ENCODE measurements around the gene NTSR2.

The NTSR2 gene

DNA sequence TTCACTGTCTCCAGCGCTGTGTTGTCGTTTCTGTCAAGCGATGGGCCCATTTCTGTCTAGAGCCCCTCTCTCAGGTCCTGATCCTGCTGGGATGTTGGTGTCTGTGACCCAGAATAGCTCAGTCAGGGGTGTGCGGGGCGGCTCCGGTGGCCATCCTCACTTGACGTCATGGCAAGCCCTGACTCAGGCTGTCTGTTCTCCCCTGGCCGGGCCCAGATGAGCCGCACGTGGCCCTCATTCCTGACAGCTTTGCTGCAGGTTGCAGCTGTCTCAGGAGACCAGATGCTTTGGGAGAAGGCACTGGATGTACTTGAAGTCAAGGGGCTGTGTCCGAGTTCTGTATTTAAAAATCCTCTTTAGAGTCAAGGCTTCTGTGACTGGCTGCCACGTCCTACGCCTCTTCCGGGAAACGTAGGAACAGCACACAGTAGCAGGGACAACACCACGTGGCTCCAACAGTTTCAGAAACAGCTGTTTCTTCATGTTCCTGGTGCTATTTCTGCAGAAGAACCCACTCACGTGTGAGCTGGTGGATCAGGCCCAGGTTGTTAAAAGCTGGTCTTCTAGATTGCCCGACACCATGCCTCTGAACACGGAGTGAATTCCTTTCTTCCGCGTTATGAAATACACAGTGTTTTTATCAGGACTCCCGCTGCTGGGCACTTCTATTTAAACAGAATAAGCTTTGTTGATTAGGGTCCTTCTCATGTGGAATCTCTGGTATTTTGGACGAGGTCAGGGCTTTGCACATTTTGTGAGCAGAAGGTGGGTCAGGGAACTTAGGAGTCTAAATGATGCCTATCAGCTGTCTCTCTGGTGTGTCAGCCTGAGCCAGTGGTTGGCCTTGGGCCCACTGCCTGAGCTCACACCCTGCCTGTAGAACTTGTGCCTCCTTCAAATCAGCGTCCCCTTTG is 28.3 kb upstream of the NTSR2 start:
- no peak overlapping the region for H3K27ac ChIP-seq
- TF ChIP-seq, protein P1, sequence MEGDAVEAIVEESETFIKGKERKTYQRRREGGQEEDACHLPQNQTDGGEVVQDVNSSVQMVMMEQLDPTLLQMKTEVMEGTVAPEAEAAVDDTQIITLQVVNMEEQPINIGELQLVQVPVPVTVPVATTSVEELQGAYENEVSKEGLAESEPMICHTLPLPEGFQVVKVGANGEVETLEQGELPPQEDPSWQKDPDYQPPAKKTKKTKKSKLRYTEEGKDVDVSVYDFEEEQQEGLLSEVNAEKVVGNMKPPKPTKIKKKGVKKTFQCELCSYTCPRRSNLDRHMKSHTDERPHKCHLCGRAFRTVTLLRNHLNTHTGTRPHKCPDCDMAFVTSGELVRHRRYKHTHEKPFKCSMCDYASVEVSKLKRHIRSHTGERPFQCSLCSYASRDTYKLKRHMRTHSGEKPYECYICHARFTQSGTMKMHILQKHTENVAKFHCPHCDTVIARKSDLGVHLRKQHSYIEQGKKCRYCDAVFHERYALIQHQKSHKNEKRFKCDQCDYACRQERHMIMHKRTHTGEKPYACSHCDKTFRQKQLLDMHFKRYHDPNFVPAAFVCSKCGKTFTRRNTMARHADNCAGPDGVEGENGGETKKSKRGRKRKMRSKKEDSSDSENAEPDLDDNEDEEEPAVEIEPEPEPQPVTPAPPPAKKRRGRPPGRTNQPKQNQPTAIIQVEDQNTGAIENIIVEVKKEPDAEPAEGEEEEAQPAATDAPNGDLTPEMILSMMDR (conservative IDR thresholded peaks at IDR 0.05): no peak

DNA sequence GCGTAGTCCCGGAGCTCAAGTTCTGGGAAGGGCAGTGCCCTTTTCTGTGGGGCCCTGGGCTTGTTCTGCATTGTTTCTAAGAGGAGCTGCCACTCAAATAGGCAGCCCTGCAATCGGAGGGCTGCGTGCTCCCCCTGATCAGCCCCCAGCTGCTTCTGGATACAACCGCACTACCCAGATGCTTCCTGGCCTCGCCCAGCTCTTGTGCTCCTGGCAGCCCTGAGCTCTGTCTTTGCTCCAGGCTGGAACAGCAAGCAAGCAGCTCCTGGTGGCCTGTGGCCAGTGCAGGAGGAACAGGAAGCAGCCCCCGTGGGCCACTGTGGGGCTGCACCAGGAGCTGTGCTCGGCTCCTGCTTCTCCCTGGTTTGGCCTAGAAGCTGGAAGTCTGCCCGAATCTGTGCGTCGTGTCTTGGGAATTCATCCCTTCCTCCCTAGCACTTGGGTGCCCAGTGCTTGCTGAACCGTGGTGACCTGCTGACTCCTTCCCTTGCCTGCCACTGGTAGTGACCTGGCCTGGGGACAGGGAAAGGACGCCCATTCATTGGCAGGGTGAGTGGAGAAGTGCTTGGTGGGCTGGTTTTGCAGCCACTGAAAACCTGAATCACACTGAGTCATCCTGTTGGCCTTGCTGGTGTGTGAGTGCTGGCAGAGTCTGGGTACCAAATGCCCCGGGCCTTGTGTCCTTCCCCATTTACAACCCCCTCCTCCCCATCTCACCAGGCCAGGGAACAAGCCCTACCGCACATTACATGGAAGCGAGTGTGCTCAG is 27.3 kb upstream of the NTSR2 start:
- H3K27ac ChIP-seq: no peak overlapping the region
- TF ChIP-seq ZFX (IDR thresholded peaks at IDR 0.05): no peak
- TF ChIP-seq, protein P1 (conservative IDR thresholded peaks at IDR 0.05): no peak

DNA sequence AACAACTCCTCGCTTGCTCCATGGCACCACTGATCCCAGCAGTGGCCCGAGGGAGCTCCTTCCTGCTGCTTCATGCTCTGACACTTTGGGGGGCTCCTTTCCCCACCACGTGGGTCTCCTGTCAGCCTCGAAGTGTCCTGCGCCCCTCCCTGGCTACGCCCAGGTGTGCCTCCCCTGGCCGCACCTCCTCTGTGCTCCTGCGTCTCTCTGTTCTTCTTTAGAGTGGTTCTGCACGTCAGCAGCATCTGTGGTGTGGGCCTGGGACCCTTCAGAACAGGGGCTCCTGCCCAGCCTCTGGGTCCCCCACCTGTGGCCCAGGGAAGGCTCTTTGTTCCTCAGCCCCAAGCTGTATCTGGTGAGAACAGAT is 26.7 kb upstream of the NTSR2 start:
- TF ChIP-seq ZFX (IDR thresholded peaks at IDR 0.05): no peak
- TF ChIP-seq, protein P1 (conservative IDR thresholded peaks at IDR 0.05): no peak
- no peak overlapping the region for H3K27ac ChIP-seq

DNA sequence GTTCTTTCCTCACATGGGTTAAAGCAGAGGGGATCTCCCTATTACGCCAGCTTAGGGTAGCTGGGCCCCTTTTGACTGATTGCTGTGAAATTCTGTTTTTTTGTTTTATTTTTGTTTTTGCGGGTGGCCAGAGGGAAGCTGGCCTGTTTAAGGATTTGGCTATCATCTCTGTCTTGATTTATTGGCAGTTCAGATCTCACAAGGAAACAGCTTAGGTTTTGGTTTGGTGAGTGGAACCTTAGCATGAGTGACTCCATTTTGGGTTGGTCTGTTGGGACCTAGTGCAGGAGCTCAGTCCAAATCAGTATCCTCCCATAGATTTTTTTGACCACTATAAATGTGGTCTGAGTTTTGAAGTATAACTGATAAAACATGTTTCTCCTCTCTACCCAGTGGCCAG is 25.6 kb upstream of the NTSR2 start:
- TF ChIP-seq, protein P1 (conservative IDR thresholded peaks at IDR 0.05): no peak
- no peak for TF ChIP-seq ZFX (IDR thresholded peaks at IDR 0.05)
- no peak overlapping the region for H3K27ac ChIP-seq

DNA sequence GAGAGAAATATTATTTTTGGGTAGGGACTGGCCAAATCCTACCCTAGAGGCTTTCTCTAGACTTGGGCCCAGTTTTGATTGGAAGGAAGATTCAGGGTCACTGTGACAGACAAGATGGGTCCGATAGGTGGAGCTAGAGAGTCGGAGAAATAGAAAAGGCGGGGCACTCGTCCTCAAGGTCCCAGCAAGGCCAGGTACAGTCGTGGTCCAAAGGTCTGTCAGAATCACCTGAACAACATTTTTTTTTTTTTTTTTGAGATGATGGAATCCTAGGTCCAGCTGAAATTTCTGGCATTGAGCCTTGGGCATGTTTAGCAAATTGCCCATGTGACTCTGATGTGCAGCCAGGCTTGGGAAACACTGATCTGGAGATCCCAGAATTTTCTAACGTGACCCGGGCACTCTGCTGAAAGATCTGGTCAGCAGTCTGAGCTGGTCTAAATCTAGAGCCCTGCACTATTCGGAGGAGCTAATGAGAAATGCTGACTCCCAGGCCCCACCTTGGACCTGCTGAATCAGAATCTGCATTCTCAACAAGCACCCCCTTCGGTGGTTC is 23.0 kb upstream of the NTSR2 start:
- no peak for TF ChIP-seq ZFX (IDR thresholded peaks at IDR 0.05)
- TF ChIP-seq, protein P1 (conservative IDR thresholded peaks at IDR 0.05): peak; percentile 89
- no peak overlapping the region for H3K27ac ChIP-seq

DNA sequence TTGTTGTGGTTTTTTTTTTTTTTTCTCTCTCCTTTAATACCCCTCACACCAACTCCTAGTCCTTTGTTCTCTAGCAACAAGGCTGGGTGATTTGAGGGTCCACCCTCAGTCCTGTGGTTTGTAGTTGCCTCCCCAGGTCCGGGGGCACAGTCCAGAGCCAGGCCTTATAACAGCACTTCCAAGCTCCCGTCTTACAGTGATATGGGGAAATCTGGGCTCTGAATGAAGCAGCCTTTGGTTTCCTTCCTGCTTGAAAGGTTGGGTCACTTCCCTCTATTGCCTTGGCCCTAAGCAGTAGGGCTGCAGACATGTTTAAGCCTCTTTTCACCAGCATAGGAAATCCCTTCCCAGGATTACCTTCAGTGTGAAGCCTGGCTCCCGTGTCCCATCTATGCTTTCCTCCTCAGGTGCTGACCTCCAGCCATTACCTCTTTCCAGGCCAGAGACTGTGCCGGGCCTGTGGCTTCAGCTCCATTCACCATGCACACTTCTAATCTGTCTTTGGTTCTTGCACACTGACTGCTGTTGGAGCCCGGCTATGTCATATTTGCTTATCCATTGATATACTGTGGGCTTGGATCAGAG is 21.2 kb upstream of the NTSR2 start:
- TF ChIP-seq, protein P1 (conservative IDR thresholded peaks at IDR 0.05): no peak
- TF ChIP-seq ZFX (IDR thresholded peaks at IDR 0.05): no peak
- no peak overlapping the region for H3K27ac ChIP-seq

Data from C4-2B (cell line).